A673 (cell line): ENCODE results near the gene MTLN.

Experiments
- CTCF ChIP-seq: fragments of 300-800, 200-600 bp; sonication (generic); conservative IDR thresholded peaks from 2 replicates; pipeline ENCODE4 v1.5.1; 2017; ENCODE audit warnings: low read depth, mild to moderate bottlenecking, antibody characterized with exemption, low read length, moderate library complexity, mixed read lengths
- EZH2 ChIP-seq: fragments of 200-600 bp; sonication (generic); IDR thresholded peaks from 2 replicates; pipeline ENCODE4 v1.6.1; 2017; ENCODE audit warnings: borderline replicate concordance, low read depth, mild to moderate bottlenecking, mixed read lengths, antibody characterized with exemption, low read length; ENCODE audit not compliant: poor library complexity, severe bottlenecking

- TF ChIP-seq EZH2, result no peak
- no peak for TF ChIP-seq CTCF
These were observed 38.8 kb downstream of the MTLN start for GRCh38 chr2:110173523-110173922.
